Kidney (tissue), 14 donors: Measurements from ENCODE around the gene PRR22. TPM values are rescaled to one million over a fixed set of nuclear protein-coding genes. Genes with fewer than 3 reads are reported as not detected.

Experiments used
- DNase-seq, 5 donors: peaks; one replicate each; pipeline ENCODE4 v3.0.0-alpha.2; 2013 to 2020
- FAIRE-seq: peaks from 2 replicates; lab custom pipeline; 2012; peaks lifted over from hg19 to GRCh38; lab: Jason Lieb, UNC
- H3K27ac ChIP-seq, 2 donors: one replicate each; pipeline ENCODE4 v1.7.0; 2013; ENCODE audit warnings: low read depth in 2 of 2, low read length in 2 of 2, inconsistent platforms in 1 of 2
- H3K27me3 ChIP-seq: one replicate; pipeline ENCODE4 v1.7.1; 2013; ENCODE audit warnings: low read length, inconsistent platforms; ENCODE audit not compliant: control insufficient read depth, insufficient read depth
- H3K36me3 ChIP-seq, 3 donors: one replicate each; pipeline versions ENCODE4 v1.7.0 to v1.7.1; 2013; ENCODE audit warnings: low read length in 3 of 3, control low read depth in 1 of 3, inconsistent platforms in 1 of 3; ENCODE audit not compliant: insufficient read depth in 3 of 3, control insufficient read depth in 2 of 3
- H3K4me1 ChIP-seq, 3 donors: one replicate each; pipeline versions ENCODE4 v1.7.0 to v1.7.1; 2013; ENCODE audit warnings: low read length in 3 of 3, inconsistent platforms in 1 of 3, low read depth in 1 of 3; ENCODE audit not compliant: control insufficient read depth in 2 of 3, insufficient read depth in 2 of 3
- H3K4me3 ChIP-seq, 3 donors: one replicate each; pipeline versions ENCODE4 v1.7.0 to v1.8.1; 2013; ENCODE audit warnings: low read length in 3 of 3, control low read depth in 1 of 3, inconsistent platforms in 1 of 3
- H3K9ac ChIP-seq, 3 donors: one replicate each; pipeline versions ENCODE4 v1.7.0 to v1.7.1; 2013; ENCODE audit warnings: low read length in 3 of 3, control low read depth in 1 of 3, inconsistent platforms in 1 of 3
- H3K9me3 ChIP-seq, 3 donors: one replicate each; pipeline versions ENCODE4 v1.7.0 to v1.7.1; 2013; ENCODE audit warnings: low read length in 3 of 3, control low read depth in 1 of 3, inconsistent platforms in 1 of 3; ENCODE audit not compliant: control insufficient read depth in 2 of 3, insufficient read depth in 1 of 3
- intact Hi-C: fragments of 100-400 bp; cut with DNase I; formaldehyde crosslinking; loops from one replicate; pipeline ENCODE4 v1.11.1; 2022
- polyA plus RNA-seq: library from polyadenylated mRNA; stranded (reverse); fragments of 350-450 nt; fragmentation: Illumina TruSeq; extraction: RNeasy Lipid Tissue Mini Kit (QIAGEN cat#74804); gene quantifications from one replicate; pipeline ENCODE4 v1.2.3, GENCODE V29; 2014; ENCODE audit warnings: low read depth, low replicate concordance; ENCODE audit not compliant: insufficient read depth
- total RNA-seq: library from RNA; stranded (reverse); fragmentation: NEBNext Ultra II Directional; extraction: Animal tissue kit (Norgen Biotek cat#: 25700); gene quantifications from one replicate; pipeline ENCODE4 v1.2.1, GENCODE V29; 2021
- TF ChIP-seq, protein P1 (sequence below): IDR thresholded peaks from 3 replicates; pipeline ENCODE4 v1.5.1; 2012; ENCODE audit warnings: mild to moderate bottlenecking, moderate library complexity, borderline replicate concordance; ENCODE audit not compliant: insufficient read depth; ENCODE audit errors: extremely low read depth
- donor health status: control.
- donor health status: control.
- donor health status: control.
- donor health status: control.
- donor health status: control.
- donor health status: DM: yes; HTN: yes; CAD: no.
- donor health status: Normal renal cell carcinoma (clear cell type).

PRR22 gene
- total and polyA plus RNA-seq, 2 donors from 2014 or later: 4.1 to 4.2 TPM

DNA sequence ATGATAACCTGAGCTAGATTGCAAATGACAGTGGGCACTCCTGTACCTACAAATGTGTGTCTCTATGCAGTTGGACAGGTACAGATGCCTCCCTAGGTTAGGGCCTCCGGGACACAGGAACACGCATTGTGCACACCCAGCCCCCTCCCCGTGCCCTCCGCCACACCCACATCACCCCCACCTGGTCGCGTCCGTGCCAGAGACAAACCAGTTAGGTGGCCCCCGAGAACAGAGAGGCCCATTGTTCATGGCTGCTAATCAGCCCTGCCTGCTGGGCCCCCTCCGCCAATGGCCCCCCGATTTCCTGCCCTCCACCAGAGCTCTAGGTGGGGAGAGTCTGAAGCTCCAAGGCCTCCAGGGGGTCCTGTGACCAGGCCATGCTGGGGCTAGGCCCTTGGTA is 34.0 kb upstream of the PRR22 start:
- Histone ChIP-seq H3K36me3 (no peaks in the 10 kb centered on the region), H3K9ac (no peak overlapping the region), H3K9me3 (no peaks in the 10 kb centered on the region), H3K4me1 (no peaks in the 10 kb centered on the region), H3K4me3 (no peak overlapping the region), H3K27me3 (no peaks in the 10 kb centered on the region), H3K27ac (no peak overlapping the region)
- TF ChIP-seq, protein P1, sequence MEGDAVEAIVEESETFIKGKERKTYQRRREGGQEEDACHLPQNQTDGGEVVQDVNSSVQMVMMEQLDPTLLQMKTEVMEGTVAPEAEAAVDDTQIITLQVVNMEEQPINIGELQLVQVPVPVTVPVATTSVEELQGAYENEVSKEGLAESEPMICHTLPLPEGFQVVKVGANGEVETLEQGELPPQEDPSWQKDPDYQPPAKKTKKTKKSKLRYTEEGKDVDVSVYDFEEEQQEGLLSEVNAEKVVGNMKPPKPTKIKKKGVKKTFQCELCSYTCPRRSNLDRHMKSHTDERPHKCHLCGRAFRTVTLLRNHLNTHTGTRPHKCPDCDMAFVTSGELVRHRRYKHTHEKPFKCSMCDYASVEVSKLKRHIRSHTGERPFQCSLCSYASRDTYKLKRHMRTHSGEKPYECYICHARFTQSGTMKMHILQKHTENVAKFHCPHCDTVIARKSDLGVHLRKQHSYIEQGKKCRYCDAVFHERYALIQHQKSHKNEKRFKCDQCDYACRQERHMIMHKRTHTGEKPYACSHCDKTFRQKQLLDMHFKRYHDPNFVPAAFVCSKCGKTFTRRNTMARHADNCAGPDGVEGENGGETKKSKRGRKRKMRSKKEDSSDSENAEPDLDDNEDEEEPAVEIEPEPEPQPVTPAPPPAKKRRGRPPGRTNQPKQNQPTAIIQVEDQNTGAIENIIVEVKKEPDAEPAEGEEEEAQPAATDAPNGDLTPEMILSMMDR: no peak
- FAIRE-seq: no peak
- peak in 1 of 5 donors; percentile 39 for DNase-seq
- intact Hi-C loops: no loop called here

DNA sequence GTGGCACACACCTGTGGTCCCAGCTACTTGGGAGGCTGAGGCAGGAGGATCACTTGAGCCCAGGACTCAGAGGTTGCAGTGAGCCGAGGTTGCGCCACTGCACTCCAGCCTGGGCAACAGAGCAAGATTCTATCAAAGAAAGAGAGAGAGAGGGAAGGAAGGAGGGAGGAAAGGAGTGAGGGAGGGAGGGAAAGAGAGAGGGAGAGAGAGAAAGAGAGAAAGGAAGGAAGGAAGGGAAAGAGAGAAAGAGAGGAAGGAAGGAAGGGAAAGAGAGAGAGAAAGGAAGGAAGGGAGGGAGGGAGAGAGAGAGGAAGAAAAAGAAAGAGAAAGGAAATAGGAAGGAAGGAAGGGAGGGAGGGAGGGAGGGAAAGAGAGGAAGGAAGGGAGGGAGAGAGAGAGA is 32.7 kb upstream of the PRR22 start:
- Histone ChIP-seq H3K27me3 (no peaks in the 10 kb centered on the region), H3K9ac (no peak overlapping the region), H3K36me3 (no peaks in the 10 kb centered on the region), H3K9me3 (no peaks in the 10 kb centered on the region), H3K4me3 (no peak overlapping the region), H3K4me1 (no peaks in the 10 kb centered on the region), H3K27ac (no peak overlapping the region)
- intact Hi-C loops: no loop called here
- DNase-seq (no peak), FAIRE-seq (no peak)
- TF ChIP-seq, protein P1: no peak

DNA sequence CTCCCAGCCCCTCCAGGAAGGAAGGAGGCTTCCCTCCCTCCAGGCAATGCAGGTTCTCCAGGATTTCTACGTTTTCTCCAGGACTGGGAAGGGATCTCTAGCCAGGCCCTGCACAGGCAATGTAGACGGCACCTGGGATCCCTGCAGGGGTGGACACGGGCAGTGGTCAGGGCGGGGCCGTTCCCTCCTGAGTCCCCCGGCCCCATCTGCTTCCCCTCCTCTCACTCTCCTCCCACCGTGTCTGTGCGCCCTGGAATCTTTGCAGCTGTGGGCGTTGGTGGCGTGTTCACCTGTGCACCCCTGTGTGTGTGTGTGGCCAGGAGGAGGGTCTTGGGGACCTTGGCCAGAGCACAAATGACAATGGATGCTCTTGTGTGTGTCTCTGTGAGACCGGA is 30.3 kb upstream of the PRR22 start:
- intact Hi-C loops: no loop called here
- FAIRE-seq (no peak), DNase-seq (no peak)
- Histone ChIP-seq H3K9ac (no peak overlapping the region), H3K4me1 (no peaks in the 10 kb centered on the region), H3K27me3 (no peaks in the 10 kb centered on the region), H3K36me3 (no peaks in the 10 kb centered on the region), H3K4me3 (no peak overlapping the region), H3K9me3 (no peaks in the 10 kb centered on the region), H3K27ac (no peak overlapping the region)
- TF ChIP-seq, protein P1: no peak
